Measurements from ENCODE around the gene LY6G5B. TPM values are rescaled to one million over a fixed set of nuclear protein-coding genes. Genes with fewer than 3 reads are reported as not detected.

LY6G5B gene
- total RNA-seq, 1 donor = 4.5 TPM

DNA sequence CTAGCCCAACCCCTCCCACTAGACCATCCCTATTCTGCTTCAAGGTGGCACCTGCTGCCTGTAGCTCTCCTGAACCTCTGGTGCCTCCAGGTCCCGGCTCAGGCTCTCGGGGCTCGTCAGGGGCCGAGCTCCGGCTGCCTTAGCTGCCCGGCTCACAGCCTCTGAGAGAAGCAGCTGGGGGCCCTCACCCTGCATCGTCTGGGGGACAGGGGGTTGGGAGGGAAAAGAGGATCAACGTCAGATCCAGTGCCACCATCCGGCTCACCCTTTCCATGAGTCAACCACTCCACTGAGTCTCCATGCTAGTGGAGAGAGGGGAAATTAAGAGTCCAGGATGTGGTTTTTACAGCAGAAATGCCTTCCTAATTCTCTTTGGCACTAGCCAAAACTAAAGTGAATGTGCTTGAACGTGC lies 30.3 kb upstream of the LY6G5B start:
- TF ChIP-seq, protein P1, sequence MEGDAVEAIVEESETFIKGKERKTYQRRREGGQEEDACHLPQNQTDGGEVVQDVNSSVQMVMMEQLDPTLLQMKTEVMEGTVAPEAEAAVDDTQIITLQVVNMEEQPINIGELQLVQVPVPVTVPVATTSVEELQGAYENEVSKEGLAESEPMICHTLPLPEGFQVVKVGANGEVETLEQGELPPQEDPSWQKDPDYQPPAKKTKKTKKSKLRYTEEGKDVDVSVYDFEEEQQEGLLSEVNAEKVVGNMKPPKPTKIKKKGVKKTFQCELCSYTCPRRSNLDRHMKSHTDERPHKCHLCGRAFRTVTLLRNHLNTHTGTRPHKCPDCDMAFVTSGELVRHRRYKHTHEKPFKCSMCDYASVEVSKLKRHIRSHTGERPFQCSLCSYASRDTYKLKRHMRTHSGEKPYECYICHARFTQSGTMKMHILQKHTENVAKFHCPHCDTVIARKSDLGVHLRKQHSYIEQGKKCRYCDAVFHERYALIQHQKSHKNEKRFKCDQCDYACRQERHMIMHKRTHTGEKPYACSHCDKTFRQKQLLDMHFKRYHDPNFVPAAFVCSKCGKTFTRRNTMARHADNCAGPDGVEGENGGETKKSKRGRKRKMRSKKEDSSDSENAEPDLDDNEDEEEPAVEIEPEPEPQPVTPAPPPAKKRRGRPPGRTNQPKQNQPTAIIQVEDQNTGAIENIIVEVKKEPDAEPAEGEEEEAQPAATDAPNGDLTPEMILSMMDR (IDR thresholded peaks at IDR 0.05; ENCODE audit: insufficient read depth, low read length) = no peak
- no peak for DNase-seq (ENCODE audit: low read depth)
- H3K4me3 ChIP-seq (ENCODE audit: low read depth, low read length) = no peak overlapping the region

DNA sequence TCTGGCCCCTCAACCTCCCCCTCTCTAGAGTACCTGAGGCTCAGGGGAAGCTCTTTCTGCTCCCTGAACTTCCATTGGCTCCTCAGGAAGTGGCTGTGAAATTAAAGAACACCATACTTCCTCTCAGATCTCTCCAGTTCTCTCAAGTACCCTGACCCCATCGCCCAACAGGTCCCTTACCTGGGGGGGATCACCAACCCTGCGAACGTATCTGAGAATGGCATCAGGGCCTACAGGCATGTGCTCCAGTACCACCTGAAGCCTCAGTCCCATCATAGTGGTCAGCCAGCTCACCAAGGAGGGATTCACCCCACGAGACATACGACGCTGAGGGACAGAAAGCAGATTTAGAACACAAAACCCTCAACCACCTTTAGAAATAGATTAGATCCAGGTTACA lies 29.2 kb upstream of the LY6G5B start:
- no peak for DNase-seq (ENCODE audit: low read depth)
- TF ChIP-seq, protein P1 (IDR thresholded peaks at IDR 0.05; ENCODE audit: insufficient read depth, low read length) = no peak
- no peak overlapping the region for H3K4me3 ChIP-seq (ENCODE audit: low read depth, low read length)

GRCh38 chr6:31641370-31641769 lies 28.4 kb upstream of the LY6G5B start:
- TF ChIP-seq, protein P1 (IDR thresholded peaks at IDR 0.05; ENCODE audit: insufficient read depth, low read length) = no peak
- DNase-seq (ENCODE audit: low read depth) = no peak
- H3K4me3 ChIP-seq (ENCODE audit: low read depth, low read length) = no peak overlapping the region

DNA sequence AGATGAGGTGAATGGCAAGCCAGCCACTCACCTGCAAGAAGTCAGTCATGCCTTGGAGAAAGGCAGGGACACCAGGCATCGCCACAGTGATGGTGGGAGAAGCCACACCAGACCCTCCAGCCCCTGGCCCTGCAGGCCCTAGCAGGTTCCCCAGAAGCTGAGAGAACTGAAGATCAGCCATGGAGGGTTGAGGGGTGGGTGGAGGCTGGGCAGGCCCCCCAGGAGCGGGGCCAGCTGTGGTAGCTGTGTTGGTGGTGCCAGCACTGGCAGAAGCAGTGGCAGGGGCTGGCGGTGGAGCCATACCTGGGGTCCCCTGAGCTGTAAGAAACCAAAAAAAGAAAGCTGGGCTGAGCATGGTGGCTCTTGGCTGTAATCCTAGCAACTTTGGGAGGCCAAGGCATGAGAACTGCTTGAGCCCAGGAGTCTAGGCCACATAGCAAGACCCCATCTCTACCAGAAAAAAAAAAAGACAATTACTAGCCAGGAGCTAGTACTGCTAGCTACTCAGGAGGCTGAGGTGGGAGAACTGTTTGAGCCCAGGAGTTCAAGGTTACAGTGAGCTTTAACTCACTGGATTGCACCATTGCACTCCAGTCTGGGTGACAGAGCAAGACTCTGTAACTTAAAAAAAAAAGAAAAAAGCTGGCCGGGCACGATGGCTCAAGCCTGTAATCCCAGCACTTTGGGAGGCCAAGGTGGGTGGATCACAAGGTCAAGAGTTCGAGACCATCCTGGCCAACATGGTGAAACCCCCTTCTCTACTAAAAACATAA lies 26.8 kb upstream of the LY6G5B start:
- TF ChIP-seq, protein P1 (IDR thresholded peaks at IDR 0.05; ENCODE audit: insufficient read depth, low read length) = no peak
- no peak for DNase-seq (ENCODE audit: low read depth)
- H3K4me3 ChIP-seq (ENCODE audit: low read depth, low read length) = no peak overlapping the region

GRCh38 chr6:31643818-31644454 lies 25.8 kb upstream of the LY6G5B start:
- H3K4me3 ChIP-seq (ENCODE audit: low read depth, low read length) = no peak overlapping the region
- TF ChIP-seq, protein P1 (IDR thresholded peaks at IDR 0.05; ENCODE audit: insufficient read depth, low read length) = no peak
- DNase-seq (ENCODE audit: low read depth) = no peak

- no peak overlapping the region for H3K4me3 ChIP-seq (ENCODE audit: low read depth, low read length)
- no peak for DNase-seq (ENCODE audit: low read depth)
- TF ChIP-seq, protein P1 (IDR thresholded peaks at IDR 0.05; ENCODE audit: insufficient read depth, low read length) = no peak
Observed at GRCh38 chr6:31645325-31645724, 24.5 kb upstream of the LY6G5B start.

Data from fibroblast of the aortic adventitia (primary cell).